Epidermal melanocyte (primary cell): Measurements from ENCODE around the gene ANXA11.
A peak's percentile ranks its signal among the peaks of the same experiment; 100 is the strongest.
"Not testable (repeated sequence)": the region's sequence is repeated elsewhere in the genome, so short reads cannot be mapped to it uniquely, and the experiment has no call there.

Source experiments
- DNase-seq: peaks from one replicate; pipeline ENCODE4 v3.0.0; 2011; ENCODE audit warnings: low spot score; ENCODE audit not compliant: insufficient read length

The ANXA11 gene

GRCh38 chr10:80205477-80206276 lies at the start of gene ANXA11:
ANXA11 (minus strand) TSS chr10:80205537; CDS start chr10:80172861, 32,676 bp downstream.
- DNase-seq: peak; percentile 56

- DNase-seq: not testable (repeated sequence)
Measured at GRCh38 chr10:80254726-80255125, 49.4 kb upstream of the ANXA11 start.

- DNase-seq: not testable (repeated sequence)
Measured at GRCh38 chr10:80253963-80254271, 48.6 kb upstream of the ANXA11 start.

DNA sequence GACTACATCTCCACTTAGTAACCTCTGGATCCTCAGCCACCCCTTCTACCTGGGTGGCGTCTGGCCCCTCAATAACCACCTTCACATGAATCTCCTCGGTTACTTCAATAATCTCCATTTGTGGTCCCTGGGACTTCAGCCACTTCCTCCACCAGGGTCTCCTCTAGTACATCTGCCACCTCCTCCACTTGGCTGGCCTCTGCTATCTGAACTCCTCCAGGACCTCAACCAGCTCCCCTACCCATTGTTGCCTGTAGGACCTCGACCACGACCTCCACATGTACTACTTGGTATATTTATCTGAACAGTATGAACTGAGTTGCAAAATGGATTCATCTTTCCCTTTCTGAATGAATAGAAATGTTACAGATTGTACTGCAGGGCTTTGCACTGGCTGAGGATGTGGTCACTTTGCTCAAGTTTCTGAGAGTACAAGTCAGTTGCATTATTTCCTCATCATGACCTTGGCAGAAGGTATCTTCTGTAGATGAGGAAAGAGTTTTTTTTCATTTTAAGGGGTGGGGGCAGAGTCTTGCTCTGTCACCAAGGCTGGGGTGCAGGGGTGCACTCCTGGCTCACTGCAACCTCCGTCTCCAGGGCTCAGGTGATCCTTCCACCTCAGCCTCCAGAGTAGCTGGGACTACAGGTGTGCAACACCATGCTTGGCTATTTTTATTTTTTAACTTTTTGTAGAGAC lies 48.1 kb upstream of the ANXA11 start:
- no peak for DNase-seq

DNA sequence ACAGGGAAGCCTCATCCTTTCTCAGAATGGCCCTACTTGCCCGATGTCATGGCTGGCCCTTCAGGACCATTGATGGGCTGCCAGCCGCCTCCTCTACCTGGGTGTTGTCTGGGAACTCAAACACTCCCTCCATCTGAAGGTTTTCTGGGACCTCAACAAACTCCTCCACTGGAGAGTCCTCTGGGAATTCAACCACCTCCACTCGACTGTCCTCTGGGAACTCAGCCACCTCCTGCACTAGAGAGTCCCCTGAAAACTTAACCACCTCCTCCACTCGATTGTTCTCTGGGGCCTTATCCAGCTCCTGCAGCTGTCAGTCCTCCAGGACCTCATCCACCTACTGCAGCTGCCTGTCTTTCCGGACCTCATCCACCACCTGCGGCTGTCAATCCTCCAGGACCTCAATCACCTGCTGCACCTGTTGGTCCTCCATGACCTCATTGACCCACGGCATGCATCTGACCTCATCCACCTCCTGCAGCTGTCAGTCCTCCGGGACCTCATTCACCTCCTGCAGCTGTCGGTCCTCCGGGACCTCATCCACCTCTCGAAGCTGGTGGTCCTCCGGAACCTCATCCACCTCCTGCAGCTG lies 47.1 kb upstream of the ANXA11 start:
- no peak for DNase-seq

- not testable (repeated sequence) for DNase-seq
Measured at GRCh38 chr10:80251703-80252280, 46.5 kb upstream of the ANXA11 start.

DNA sequence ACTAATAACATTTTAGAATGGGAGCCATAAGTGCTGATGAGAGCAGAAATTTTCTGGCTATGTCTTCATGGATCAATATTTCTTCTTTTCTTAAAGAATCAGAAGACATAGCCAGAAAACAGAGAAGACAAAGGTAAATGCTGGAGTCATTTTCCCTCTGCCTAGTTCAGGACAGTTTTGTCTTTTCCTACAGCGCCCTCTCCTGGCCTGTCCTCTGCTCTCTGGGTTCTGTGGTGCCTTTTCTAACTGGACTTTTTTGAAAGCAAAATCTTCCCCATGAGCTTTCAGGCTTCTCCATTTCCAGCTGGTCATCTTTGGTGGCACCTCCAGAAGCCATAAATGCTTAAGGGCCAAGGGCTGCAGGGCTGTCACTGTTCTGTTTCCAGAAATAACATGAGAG lies 45.1 kb upstream of the ANXA11 start:
- not testable (repeated sequence) for DNase-seq

GRCh38 chr10:80249906-80250305 lies 44.6 kb upstream of the ANXA11 start:
- DNase-seq: not testable (repeated sequence)

- DNase-seq: not testable (repeated sequence)
Measured at GRCh38 chr10:80247611-80248010, 42.3 kb upstream of the ANXA11 start.

DNA sequence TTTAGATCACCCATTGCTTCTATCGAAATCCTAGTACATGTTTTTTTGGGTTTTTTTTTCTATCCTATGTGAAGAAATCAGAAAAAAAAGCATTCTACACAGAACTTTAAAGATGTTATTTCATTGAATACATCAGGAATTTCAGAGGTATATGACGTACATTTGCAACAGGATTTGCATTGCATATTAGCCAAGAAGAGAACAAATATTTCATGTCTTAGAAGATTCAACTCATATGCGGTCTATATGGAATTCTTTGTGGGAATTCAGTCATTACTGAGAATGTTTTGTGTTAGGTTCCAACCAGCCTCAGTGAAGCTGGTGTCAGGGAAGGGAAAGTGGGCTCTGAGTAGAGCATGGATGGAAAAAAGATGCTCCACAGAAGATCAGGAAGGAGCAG lies 39.0 kb upstream of the ANXA11 start:
- not testable (repeated sequence) for DNase-seq

DNA sequence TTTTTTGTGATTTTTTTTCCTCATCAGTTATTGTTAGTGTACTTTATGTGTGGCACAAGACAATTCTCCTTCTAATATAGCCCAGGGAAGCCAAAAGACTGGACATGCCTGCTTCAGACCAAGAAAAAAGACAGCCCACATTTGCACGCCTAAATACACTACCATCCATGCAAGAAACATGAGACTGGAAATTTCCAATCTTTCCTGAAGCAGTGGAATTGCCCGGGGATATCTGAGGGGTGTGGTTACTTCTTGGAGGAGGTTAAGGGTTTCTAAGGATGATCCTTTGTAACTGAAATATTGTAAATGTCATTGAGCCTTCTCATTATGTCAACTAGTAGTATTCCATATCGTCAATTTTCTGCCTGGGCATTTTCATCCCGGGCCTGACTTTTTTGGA lies 37.0 kb upstream of the ANXA11 start:
- not testable (repeated sequence) for DNase-seq

- DNase-seq: not testable (repeated sequence)
Measured at GRCh38 chr10:80236457-80236856, 31.1 kb upstream of the ANXA11 start.

GRCh38 chr10:80234331-80235235 lies 29.2 kb upstream of the ANXA11 start:
- not testable (repeated sequence) for DNase-seq

GRCh38 chr10:80233871-80234270 lies 28.5 kb upstream of the ANXA11 start:
- not testable (repeated sequence) for DNase-seq

- DNase-seq: not testable (repeated sequence)
Measured at GRCh38 chr10:80226723-80227122, 21.4 kb upstream of the ANXA11 start.

DNA sequence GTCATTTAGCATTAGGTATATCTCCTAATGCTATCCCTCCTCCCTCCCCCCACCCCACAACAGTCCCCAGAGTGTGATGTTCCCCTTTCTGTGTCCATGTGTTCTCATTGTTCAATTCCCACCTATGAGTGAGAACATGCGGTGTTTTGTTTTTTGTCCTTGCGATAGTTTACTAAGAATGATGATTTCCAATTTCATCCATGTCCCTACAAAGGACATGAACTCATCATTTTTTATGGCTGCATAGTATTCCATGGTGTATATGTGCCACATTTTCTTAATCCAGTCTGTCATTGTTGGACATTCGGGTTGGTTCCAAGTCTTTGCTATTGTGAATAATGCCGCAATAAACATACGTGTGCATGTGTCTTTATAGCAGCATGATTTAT lies 17.7 kb upstream of the ANXA11 start:
- not testable (repeated sequence) for DNase-seq

GRCh38 chr10:80218878-80219277 lies 13.5 kb upstream of the ANXA11 start:
- not testable (repeated sequence) for DNase-seq

GRCh38 chr10:80214368-80214982 lies 9.1 kb upstream of the ANXA11 start:
- DNase-seq: not testable (repeated sequence)

DNA sequence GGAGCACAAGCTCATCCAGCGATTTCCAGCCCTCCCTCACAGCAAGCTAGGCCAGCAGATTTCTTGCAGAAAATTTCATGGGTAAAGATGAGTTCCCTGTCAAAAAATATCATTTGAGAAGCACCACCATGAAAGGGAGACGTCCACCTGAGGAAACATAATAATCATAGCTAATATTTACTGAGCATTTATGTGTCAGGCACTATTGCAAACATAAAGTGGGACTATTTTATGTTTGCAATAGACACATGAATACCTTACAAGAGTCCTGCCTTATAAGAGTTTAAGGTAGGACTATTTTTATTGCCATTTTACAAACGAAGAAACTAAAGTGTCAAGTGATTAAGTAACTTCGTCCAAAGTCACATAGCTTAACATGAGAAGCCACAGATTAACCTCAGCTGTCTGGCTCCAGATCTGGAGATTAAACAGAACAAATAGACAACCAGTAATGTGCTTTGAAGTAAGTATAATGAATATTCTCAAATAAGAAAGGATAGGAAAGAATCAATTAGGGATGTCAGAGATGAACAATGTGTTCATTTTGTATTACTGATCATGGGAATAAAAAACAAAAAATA lies 7.3 kb upstream of the ANXA11 start:
- not testable (repeated sequence) for DNase-seq

DNA sequence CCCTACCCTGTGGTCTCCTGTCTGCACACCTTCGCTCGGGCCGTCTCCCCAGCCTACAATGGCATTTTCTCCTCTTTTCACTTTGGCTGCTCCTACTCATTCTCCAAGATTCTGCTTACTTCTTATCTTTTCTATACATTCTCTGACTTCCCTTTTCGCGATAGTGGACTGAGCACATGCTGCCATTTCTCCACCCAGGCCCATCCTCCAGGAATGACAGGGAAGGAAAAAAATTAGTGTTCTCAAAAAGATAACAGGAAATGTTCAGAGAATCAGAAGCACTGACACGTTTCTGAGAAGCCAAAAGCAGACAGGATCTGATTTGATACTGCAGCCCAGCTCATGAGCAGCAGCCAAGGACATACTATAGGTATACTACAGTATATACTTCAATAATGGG lies 6.4 kb upstream of the ANXA11 start:
- no peak for DNase-seq
